ENCODE measurements around the gene KIAA0753.

Gene KIAA0753

DNA sequence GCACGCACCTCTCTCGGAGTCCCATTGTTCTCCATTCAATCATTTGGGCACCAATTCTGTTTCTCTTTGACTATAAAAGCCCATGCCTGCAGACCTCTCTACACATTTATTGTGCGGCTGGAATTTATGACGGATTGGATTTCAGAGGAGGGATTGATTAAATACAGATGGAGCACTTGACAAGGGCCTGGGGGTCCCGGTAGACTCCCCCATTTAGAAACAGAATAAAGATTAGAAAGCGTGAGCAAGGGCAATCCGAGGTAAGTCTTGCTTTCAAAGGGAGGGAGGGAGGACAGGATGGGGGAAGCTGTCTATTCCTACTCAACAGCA lies 69.1 kb downstream of the KIAA0753 start:
- peaks cover 26% of the 10 kb centered on the region for H3K4me1 ChIP-seq (ENCODE audit: insufficient read depth, poor library complexity, severe bottlenecking)
- H3K4me3 ChIP-seq (ENCODE audit: severe bottlenecking) = no peak overlapping the region
- DNase-seq (ENCODE audit: low spot score) = no peak
- H3K27ac ChIP-seq (ENCODE audit: poor library complexity, severe bottlenecking) = no peak overlapping the region
- no peaks in the 10 kb centered on the region for H3K9me3 ChIP-seq (ENCODE audit: severe bottlenecking)
- no peak for ATAC-seq (ENCODE audit: low read depth)
- TF ChIP-seq, protein P1, sequence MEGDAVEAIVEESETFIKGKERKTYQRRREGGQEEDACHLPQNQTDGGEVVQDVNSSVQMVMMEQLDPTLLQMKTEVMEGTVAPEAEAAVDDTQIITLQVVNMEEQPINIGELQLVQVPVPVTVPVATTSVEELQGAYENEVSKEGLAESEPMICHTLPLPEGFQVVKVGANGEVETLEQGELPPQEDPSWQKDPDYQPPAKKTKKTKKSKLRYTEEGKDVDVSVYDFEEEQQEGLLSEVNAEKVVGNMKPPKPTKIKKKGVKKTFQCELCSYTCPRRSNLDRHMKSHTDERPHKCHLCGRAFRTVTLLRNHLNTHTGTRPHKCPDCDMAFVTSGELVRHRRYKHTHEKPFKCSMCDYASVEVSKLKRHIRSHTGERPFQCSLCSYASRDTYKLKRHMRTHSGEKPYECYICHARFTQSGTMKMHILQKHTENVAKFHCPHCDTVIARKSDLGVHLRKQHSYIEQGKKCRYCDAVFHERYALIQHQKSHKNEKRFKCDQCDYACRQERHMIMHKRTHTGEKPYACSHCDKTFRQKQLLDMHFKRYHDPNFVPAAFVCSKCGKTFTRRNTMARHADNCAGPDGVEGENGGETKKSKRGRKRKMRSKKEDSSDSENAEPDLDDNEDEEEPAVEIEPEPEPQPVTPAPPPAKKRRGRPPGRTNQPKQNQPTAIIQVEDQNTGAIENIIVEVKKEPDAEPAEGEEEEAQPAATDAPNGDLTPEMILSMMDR (IDR thresholded peaks at IDR 0.05; ENCODE audit: poor library complexity, severe bottlenecking) = no peak
- H3K27me3 ChIP-seq (ENCODE audit: insufficient read depth, poor library complexity, severe bottlenecking) = no peaks in the 10 kb centered on the region
- H3K36me3 ChIP-seq (ENCODE audit: low read depth) = no peaks in the 10 kb centered on the region

DNA sequence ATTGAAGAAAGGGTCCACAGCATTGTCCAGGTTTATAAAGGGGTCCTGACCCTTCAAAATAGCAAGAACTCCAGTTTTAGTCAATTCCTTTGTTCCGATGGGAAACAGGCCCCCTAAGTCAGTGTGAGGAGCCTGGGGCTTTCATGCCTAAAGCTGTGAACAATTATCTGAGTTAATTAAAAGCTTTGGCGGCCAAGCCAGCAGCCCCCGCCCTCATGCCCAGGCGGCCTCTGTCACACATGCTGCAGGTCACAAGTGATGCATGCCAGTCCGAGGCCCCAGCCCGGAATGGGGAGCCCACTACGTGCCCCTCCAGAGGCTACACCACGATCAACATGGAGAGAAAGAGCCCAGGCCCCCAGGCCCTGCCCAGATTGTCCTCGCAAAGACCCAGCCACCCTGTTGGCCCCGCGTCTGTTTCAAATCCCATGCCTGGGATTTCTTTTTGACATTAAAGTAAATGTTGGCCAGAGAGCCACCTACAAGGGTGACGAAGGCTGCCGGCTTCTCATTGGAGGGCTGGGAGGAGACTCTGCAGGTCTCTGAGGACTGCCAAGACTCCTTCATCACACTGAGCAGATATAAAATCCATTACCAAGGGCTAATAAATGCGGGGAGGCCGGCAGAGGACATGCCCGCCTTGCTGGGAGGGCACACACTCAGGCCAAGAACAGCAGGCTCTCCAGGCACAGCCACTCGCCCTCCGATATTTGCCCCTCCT lies 69.6 kb downstream of the KIAA0753 start:
- H3K27me3 ChIP-seq (ENCODE audit: insufficient read depth, poor library complexity, severe bottlenecking) = no peaks in the 10 kb centered on the region
- DNase-seq (ENCODE audit: low spot score) (no peak), ATAC-seq (ENCODE audit: low read depth) (no peak)
- H3K4me1 ChIP-seq (ENCODE audit: insufficient read depth, poor library complexity, severe bottlenecking) = peaks cover 26% of the 10 kb centered on the region
- no peaks in the 10 kb centered on the region for H3K36me3 ChIP-seq (ENCODE audit: low read depth)
- H3K9me3 ChIP-seq (ENCODE audit: severe bottlenecking) = no peaks in the 10 kb centered on the region
- no peak overlapping the region for H3K27ac ChIP-seq (ENCODE audit: poor library complexity, severe bottlenecking)
- TF ChIP-seq, protein P1 (IDR thresholded peaks at IDR 0.05; ENCODE audit: poor library complexity, severe bottlenecking) = no peak
- H3K4me3 ChIP-seq (ENCODE audit: severe bottlenecking) = no peak overlapping the region

DNA sequence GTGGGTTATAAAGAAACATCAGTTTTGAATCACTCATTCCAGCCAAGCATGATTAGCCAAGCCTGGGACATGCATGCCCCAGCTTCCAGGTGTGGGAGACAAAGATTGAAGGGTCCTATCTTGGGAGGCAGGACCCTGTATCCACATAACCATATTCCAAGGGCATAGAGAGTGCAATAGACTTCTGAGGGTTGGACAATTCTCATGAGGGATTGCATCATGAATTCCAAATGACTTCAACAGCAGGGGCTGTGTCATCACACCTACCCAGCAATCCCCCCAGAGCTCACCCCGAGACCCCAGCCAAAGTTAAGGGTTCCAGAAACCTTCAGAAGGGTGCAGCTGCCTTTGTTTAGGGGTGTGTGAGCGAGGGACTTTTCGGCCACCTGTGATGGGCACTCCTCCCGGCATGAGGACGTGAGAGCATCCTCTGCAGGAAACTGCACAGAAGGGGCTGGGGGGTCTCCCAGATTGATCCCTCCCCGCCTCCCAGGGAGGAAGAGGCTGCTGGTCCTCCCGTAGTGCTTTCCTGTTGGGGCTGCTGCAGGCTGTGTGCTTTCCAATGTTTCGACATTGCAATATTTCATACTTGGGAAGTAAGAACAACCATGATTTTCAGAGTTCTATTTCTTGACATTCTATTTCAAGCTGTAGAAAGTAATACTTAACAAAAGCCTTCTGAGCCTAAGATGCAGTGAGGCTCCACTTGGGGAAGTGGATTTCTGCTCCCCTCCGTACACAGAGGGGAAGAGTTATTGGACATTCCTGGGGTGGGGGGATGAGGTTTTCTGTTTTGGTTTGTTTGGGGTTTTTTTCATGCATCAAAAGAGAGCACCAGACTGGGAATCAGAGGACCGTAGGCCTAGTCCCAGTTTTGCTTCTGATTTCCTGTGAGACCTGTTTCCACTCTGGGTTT lies 70.9 kb downstream of the KIAA0753 start:
- no peak for ATAC-seq (ENCODE audit: low read depth)
- Histone ChIP-seq H3K9me3 (ENCODE audit: severe bottlenecking) (no peaks in the 10 kb centered on the region), H3K4me1 (ENCODE audit: insufficient read depth, poor library complexity, severe bottlenecking) (peaks cover 16% of the 10 kb centered on the region), H3K4me3 (ENCODE audit: severe bottlenecking) (no peak overlapping the region), H3K27me3 (ENCODE audit: insufficient read depth, poor library complexity, severe bottlenecking) (no peaks in the 10 kb centered on the region), H3K36me3 (ENCODE audit: low read depth) (no peaks in the 10 kb centered on the region), H3K27ac (ENCODE audit: poor library complexity, severe bottlenecking) (no peak overlapping the region)
- TF ChIP-seq, protein P1 (IDR thresholded peaks at IDR 0.05; ENCODE audit: poor library complexity, severe bottlenecking) = no peak
- DNase-seq (ENCODE audit: low spot score) = no peak

DNA sequence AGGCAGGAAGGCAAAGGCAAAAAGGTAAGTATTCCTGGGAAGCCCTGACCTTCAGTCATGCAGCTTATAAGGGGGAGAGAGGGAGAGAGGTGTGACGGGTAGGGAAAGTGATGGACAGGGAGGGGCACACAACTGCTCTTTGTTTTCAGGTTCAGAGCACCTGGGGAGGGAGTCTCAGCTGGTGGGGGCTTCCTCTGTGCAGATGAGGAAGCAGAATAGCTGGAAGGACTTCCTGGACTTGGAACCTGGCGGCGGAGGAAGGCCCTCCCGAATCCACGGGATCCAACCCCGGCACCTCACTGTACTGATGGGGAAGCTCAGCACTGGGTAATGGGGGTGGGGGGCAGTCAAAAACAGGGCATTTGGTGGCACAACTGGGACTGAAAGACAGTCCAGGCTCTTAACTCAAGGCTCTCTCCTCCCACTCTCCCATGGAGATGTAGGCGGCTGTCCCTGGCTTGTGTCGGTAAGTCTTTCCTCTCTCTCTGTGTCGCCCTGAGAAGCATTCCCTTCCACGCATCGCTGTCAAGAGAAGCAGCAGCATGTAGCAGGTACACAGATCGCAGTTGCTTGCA lies 72.2 kb downstream of the KIAA0753 start:
- no peaks in the 10 kb centered on the region for H3K36me3 ChIP-seq (ENCODE audit: low read depth)
- no peaks in the 10 kb centered on the region for H3K9me3 ChIP-seq (ENCODE audit: severe bottlenecking)
- TF ChIP-seq, protein P1 (IDR thresholded peaks at IDR 0.05; ENCODE audit: poor library complexity, severe bottlenecking) = no peak
- H3K4me3 ChIP-seq (ENCODE audit: severe bottlenecking) = no peak overlapping the region
- H3K4me1 ChIP-seq (ENCODE audit: insufficient read depth, poor library complexity, severe bottlenecking) = peaks cover 16% of the 10 kb centered on the region
- DNase-seq (ENCODE audit: low spot score) = no peak
- H3K27me3 ChIP-seq (ENCODE audit: insufficient read depth, poor library complexity, severe bottlenecking) = no peaks in the 10 kb centered on the region
- H3K27ac ChIP-seq (ENCODE audit: poor library complexity, severe bottlenecking) = peak overlapping the region; percentile 39
- no peak for ATAC-seq (ENCODE audit: low read depth)
